ENCODE data around the gene SDC3.

DNA sequence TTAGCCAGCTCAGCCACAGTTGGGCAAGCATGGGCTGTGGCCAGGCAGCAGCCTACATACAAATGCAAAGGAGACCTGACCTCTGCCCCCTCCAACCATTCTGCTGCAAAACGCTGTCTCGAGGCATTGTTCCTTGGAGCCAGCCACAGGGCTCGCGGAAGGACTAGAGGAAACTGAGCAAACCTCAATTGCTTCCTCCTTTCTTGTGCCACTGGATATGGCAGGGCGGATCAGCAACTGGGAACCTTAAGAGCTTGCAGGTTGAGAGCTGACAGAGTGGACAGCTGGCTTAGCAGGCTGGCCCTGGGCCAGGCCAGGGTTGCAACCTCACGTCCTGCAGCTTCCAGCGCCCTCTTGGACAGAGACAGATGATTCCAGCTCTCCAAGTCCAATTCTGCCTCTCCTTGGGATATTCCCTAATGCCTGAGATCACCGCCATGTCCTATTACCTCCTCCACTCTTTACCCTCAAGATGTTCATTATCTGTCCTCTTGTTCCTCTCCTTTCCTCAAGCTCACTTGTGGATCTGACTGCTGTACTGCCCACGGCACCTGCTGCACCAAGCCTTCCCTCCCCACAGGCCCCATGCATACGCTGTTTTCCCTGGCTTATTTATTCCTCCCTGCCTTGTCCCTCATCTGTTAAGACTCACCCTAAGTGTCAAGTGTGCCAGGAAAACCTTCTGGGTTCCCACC lies 67.5 kb downstream of the SDC3 start:
- TF ChIP-seq, protein P1, sequence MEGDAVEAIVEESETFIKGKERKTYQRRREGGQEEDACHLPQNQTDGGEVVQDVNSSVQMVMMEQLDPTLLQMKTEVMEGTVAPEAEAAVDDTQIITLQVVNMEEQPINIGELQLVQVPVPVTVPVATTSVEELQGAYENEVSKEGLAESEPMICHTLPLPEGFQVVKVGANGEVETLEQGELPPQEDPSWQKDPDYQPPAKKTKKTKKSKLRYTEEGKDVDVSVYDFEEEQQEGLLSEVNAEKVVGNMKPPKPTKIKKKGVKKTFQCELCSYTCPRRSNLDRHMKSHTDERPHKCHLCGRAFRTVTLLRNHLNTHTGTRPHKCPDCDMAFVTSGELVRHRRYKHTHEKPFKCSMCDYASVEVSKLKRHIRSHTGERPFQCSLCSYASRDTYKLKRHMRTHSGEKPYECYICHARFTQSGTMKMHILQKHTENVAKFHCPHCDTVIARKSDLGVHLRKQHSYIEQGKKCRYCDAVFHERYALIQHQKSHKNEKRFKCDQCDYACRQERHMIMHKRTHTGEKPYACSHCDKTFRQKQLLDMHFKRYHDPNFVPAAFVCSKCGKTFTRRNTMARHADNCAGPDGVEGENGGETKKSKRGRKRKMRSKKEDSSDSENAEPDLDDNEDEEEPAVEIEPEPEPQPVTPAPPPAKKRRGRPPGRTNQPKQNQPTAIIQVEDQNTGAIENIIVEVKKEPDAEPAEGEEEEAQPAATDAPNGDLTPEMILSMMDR (IDR thresholded peaks at IDR 0.05): no peak
- no peak for TF ChIP-seq EZH2 (IDR thresholded peaks at IDR 0.05)

Measured in neural progenitor cell (in vitro differentiated cells).